ENCODE results near the gene TRIM46.

GRCh38 chr1:155139895-155140629 is 33.6 kb upstream of the TRIM46 start, which contains the start of gene DPM3:
- TF ChIP-seq CTCF (conservative IDR thresholded peaks at IDR 0.05) (no peak), EZH2 (IDR thresholded peaks at IDR 0.05; ENCODE audit: low read depth) (no peak)
